GM12865 (cell line): ENCODE results near the gene CANT1.

Experiments
- DNase-seq: peaks from one replicate; pipeline ENCODE4 v3.0.0; 2010; ENCODE audit warnings: low read depth
- H3K4me3 ChIP-seq: 2 replicates; pipeline ENCODE4 v1.5.1; 2011; ENCODE audit warnings: mild to moderate bottlenecking, low read depth, low read length, control low read depth
- CTCF ChIP-seq: IDR thresholded peaks from 2 replicates; pipeline ENCODE4 v1.5.1; 2011; ENCODE audit warnings: low read length, control low read depth, low read depth, inconsistent platforms; ENCODE audit not compliant: insufficient read depth; ENCODE audit errors: missing control alignments

The CANT1 gene

GRCh38 chr17:79046916-79047280, 37.3 kb upstream of the CANT1 start:
- DNase-seq, result no peak
- no peak overlapping the region for H3K4me3 ChIP-seq
- TF ChIP-seq CTCF, result no peak

GRCh38 chr17:79046197-79046915, 36.8 kb upstream of the CANT1 start:
- TF ChIP-seq CTCF, result no peak
- no peak for DNase-seq
- H3K4me3 ChIP-seq, result no peak overlapping the region

- peak; percentile 96 for TF ChIP-seq CTCF
- no peak overlapping the region for H3K4me3 ChIP-seq
- DNase-seq, result peak; percentile 66
Measured at GRCh38 chr17:79045842-79046196, 36.3 kb upstream of the CANT1 start.

- no peak for DNase-seq
- no peak for TF ChIP-seq CTCF
Measured at GRCh38 chr17:79045001-79045729, 35.6 kb upstream of the CANT1 start.

GRCh38 chr17:79044462-79044861, 34.9 kb upstream of the CANT1 start:
- DNase-seq, result no peak
- H3K4me3 ChIP-seq, result no peak overlapping the region
- TF ChIP-seq CTCF, result no peak

More at GRCh38 chr17:79045001-79045729, 35.6 kb upstream of the CANT1 start:
- no peak overlapping the region for H3K4me3 ChIP-seq

GRCh38 chr17:79043931-79044320, 34.4 kb upstream of the CANT1 start:
- no peak overlapping the region for H3K4me3 ChIP-seq
- no peak for TF ChIP-seq CTCF
- no peak for DNase-seq
